Gastroesophageal sphincter (tissue), 4 donors: ENCODE measurements around the gene ADIPOR2. TPM values are rescaled to one million over a fixed set of nuclear protein-coding genes. Genes with fewer than 3 reads are reported as not detected.
A peak's percentile ranks its signal among the peaks of the same experiment; 100 is the strongest.

ENCODE experiments used
- ATAC-seq: fragments of 150-250 bp; one replicate; pipeline ENCODE4 v1.9.1; 2016; ENCODE audit warnings: mild to moderate bottlenecking, moderate library complexity
- H3K27ac ChIP-seq, 4 donors: fragments of 200-600 bp; sonication (generic) in 3 of 4; 1 replicate in 3 of 4; 2 replicates in 1 of 4; pipeline ENCODE4 v1.5.1; 2016 to 2019
- H3K27me3 ChIP-seq: fragments of 200-600 bp; sonication (generic); one replicate; pipeline ENCODE4 v1.5.1; 2019
- H3K36me3 ChIP-seq, 2 donors: fragments of 200-600 bp; sonication (generic); one replicate each; pipeline ENCODE4 v1.5.1; 2019; ENCODE audit warnings: control low read depth in 1 of 2
- H3K4me1 ChIP-seq, 3 donors: fragments of 200-600 bp; sonication (generic); 1 replicate in 2 of 3; 2 replicates in 1 of 3; pipeline ENCODE4 v1.5.1; 2016 to 2019; ENCODE audit warnings: control low read depth in 2 of 3
- H3K4me3 ChIP-seq, 2 donors: fragments of 200-600 bp; sonication (generic); one replicate each; pipeline ENCODE4 v1.5.1; 2019; ENCODE audit warnings: mild to moderate bottlenecking in 1 of 2, moderate library complexity in 1 of 2
- H3K9me3 ChIP-seq, 3 donors: fragments of 200-600 bp; sonication (generic); one replicate each; pipeline ENCODE4 v1.5.1; 2017 to 2019; ENCODE audit warnings: control low read depth in 2 of 3
- CTCF ChIP-seq, 4 experiments: fragments of 200-600 bp in 2 of 4; fragments of 450-650 bp in 2 of 4; sonication (generic) in 1 of 4; IDR thresholded peaks; one replicate each; pipeline ENCODE4 v1.5.1; 2017 to 2019; ENCODE audit warnings: antibody characterized with exemption in 4 of 4, mild to moderate bottlenecking in 2 of 4, moderate library complexity in 2 of 4
- EP300 ChIP-seq: sonication (generic); formaldehyde crosslinking; IDR thresholded peaks from one replicate; pipeline ENCODE4 v1.6.1; 2017; ENCODE audit warnings: antibody characterized with exemption, mild to moderate bottlenecking
- POLR2A ChIP-seq, 2 donors: fragments of 450-650 bp; IDR thresholded peaks; one replicate each; pipeline ENCODE4 v1.6.1; 2017; ENCODE audit warnings: antibody characterized with exemption in 2 of 2, mild to moderate bottlenecking in 2 of 2, moderate library complexity in 1 of 2
- POLR2AphosphoS5 ChIP-seq: sonication (generic); formaldehyde crosslinking; IDR thresholded peaks from one replicate; pipeline ENCODE4 v1.6.1; 2017; ENCODE audit warnings: antibody characterized with exemption
- WGBS, 2 donors: methylation state at CpG; one replicate each; pipeline ENCODE4 v1.1.5; 2018; ENCODE audit warnings: low coverage in 1 of 2; 5-methylcytosine and 5-hydroxymethylcytosine counted together
- total RNA-seq, 4 donors: library from RNA; depleted of rRNA; stranded (reverse); fragments of >200 nt; gene quantifications; one replicate each; pipeline ENCODE4 v1.1.0, GENCODE V29; 2016

ADIPOR2 gene
- total RNA-seq, 4 donors from 2014 or later, result 26.6 to 37.9 (median 33.4) TPM

DNA sequence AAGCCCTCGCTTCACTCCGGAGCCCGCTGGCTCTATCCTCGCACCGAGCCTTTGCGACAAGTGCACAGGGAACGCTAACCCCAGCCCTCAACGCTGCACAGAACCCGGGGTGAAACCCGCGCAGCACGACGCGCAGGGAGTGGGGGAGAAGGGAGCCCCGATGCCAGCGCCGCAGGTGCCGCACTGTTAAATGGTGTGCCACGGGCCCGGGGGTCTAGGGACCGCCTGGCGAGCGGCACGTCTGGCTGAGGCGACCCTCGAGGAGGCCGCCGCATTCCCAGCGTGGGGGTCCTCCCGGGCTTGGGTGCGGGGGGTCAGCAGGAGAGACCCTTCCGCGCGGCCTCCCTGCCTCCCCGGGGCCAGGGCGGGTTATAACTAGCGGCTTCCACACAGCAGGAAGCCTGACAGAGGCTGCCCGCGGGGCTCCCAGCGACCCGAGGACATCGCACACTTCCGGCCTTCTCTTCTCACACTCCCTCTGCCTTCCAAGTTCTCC is 105.7 kb downstream of the ADIPOR2 start:
- H3K4me3 ChIP-seq, result peak overlapping the region; percentile 45 to 71
- H3K36me3 ChIP-seq, result no peaks in the 10 kb centered on the region
- peaks cover 0 to 45% (median 11%) of the 10 kb centered on the region in 3 donors for H3K4me1 ChIP-seq
- no peaks in the 10 kb centered on the region for H3K27me3 ChIP-seq
- no CpG with 5 or more reads among the region's 43 CpGs for WGBS, 2 donors
- ATAC-seq, result peak; percentile 30
- peak overlapping the region; percentile 30 to 88 (median 85) for H3K27ac ChIP-seq
- TF ChIP-seq POLR2AphosphoS5, result no peak
- no peak for TF ChIP-seq EP300
- TF ChIP-seq CTCF (IDR thresholded peaks at IDR 0.05), result no peak
- TF ChIP-seq POLR2A (IDR thresholded peaks at IDR 0.05), result no peak
- H3K9me3 ChIP-seq, result no peaks in the 10 kb centered on the region

DNA sequence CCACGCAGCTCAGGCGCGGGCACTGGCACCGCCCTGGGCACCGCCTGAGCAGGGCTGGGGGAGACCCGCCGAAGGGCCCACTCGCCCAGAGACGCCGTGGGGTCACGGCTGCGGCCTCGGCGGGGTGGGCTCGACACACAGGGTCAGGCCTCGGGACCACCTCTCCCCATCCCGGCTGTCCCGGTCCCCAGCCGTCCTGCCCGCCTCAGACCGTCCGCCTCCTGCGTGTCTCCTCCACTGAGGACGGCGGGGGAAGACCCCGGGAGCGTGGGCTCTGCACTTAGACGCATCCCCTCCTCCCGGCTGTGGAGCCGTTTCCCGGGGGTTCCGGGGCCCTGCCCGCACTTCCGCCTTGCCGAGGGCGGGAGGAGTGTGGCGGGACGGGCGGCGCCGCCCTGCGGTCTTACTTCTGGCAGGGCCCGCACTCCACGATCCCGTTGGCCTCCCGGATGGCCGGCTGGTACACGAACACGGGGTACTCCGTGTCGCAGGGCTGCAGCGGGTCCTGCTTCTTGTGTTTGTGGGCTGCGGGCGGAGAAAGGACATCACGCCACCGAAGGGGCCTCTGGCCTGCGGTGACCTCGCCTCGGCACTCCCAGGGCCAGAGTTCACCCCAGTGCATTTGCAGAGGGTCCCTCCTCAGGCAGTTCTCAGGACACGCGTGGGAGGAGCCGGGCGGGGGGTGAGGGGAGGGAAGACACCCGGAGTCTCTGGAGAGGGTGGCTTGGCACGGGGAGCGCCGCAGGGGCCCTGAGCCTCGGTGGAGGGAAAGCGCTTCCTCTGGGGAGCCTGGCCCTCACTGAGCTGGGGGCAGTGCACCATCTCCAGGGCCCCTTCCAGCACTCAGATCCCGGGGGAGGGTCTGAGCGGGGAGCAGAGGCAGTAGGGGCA is 106.4 kb downstream of the ADIPOR2 start:
- ATAC-seq, result peak; percentile 35
- 33% methylated on average over 13 of the region's 71 CpGs; no CpG with 5 or more reads in 1 of the 2 donors for WGBS, 2 donors
- TF ChIP-seq CTCF (IDR thresholded peaks at IDR 0.05), result peak in 2 of 4 experiments; percentile 9 to 35
- no peak for TF ChIP-seq EP300
- TF ChIP-seq POLR2AphosphoS5, result peak; percentile 33
- TF ChIP-seq POLR2A (IDR thresholded peaks at IDR 0.05), result peak; percentile 44 to 56

GRCh38 chr12:1797991-1798640 is 107.2 kb downstream of the ADIPOR2 start:
- WGBS, 2 donors, result no CpG with 5 or more reads among the region's 22 CpGs
- TF ChIP-seq POLR2A (IDR thresholded peaks at IDR 0.05) (no peak), CTCF (IDR thresholded peaks at IDR 0.05) (no peak), EP300 (no peak), POLR2AphosphoS5 (no peak)
- Histone ChIP-seq H3K9me3 (no peaks in the 10 kb centered on the region), H3K4me3 (peak overlapping the region in 1 of 2 donors; percentile 71), H3K27me3 (no peaks in the 10 kb centered on the region), H3K36me3 (no peaks in the 10 kb centered on the region), H3K27ac (peak overlapping the region in 3 of 4 donors; percentile 82 to 88 (median 88)), H3K4me1 (peaks cover 0 to 37% (median 11%) of the 10 kb centered on the region in 3 donors)
- no peak for ATAC-seq

More for the DNA sequence above, 106.4 kb downstream of the ADIPOR2 start:
- Histone ChIP-seq H3K36me3 (no peaks in the 10 kb centered on the region), H3K4me3 (peak overlapping the region; percentile 45 to 71), H3K9me3 (no peaks in the 10 kb centered on the region), H3K4me1 (peaks cover 0 to 42% (median 11%) of the 10 kb centered on the region in 3 donors), H3K27me3 (no peaks in the 10 kb centered on the region), H3K27ac (peak overlapping the region; percentile 30 to 88 (median 85))

DNA sequence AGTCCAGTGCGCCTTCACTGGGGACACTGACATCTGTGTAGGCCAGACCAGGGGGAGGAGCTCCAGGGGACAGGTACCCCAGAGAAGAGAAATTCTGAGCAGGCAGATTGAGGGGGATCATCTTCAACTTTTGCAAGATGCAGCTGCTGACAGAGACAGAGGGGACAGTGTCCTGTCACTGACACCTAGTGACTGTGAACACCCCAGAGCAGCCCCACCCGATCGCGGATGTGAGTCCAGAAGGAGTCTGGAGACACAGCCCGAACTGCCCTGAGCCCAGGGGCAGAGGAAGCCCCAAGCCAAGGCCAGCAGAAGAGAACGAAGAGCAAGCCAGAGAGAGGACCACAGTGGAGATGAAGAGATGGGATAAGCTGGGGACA is 107.8 kb downstream of the ADIPOR2 start:
- Histone ChIP-seq H3K27me3 (no peaks in the 10 kb centered on the region), H3K4me1 (peaks cover 0 to 33% (median 11%) of the 10 kb centered on the region in 3 donors), H3K36me3 (no peaks in the 10 kb centered on the region), H3K27ac (peak overlapping the region in 1 of 4 donors; percentile 88), H3K9me3 (no peaks in the 10 kb centered on the region), H3K4me3 (no peak overlapping the region)
- no peak for TF ChIP-seq CTCF (IDR thresholded peaks at IDR 0.05)
- no peak for TF ChIP-seq POLR2A (IDR thresholded peaks at IDR 0.05)
- TF ChIP-seq EP300, result no peak
- TF ChIP-seq POLR2AphosphoS5, result no peak
- 89 to 95% methylated on average over 4 to 5 of the region's 6 CpGs for WGBS, 2 donors
- no peak for ATAC-seq
